Ishikawa (cell line): ENCODE results near the gene ESCO1.

Experiments used
- CEBPB ChIP-seq: IDR thresholded peaks from 2 replicates; pipeline ENCODE4 v1.6.1; 2012
- CREB1 ChIP-seq: IDR thresholded peaks from 2 replicates; pipeline ENCODE4 v1.6.1; 2012; ENCODE audit warnings: low read depth
- EGR1 ChIP-seq: IDR thresholded peaks from 2 replicates; pipeline ENCODE4 v1.6.1; 2012
- EP300 ChIP-seq: IDR thresholded peaks from 2 replicates; pipeline ENCODE4 v1.6.1; 2012; ENCODE audit warnings: borderline replicate concordance
- FOXM1 ChIP-seq: IDR thresholded peaks from 2 replicates; pipeline ENCODE4 v1.6.1; 2012; ENCODE audit warnings: low read depth, borderline replicate concordance
- NFIC ChIP-seq: IDR thresholded peaks from 2 replicates; pipeline ENCODE4 v1.6.1; 2012
- RAD21 ChIP-seq: IDR thresholded peaks from 2 replicates; pipeline ENCODE4 v1.6.1; 2012; ENCODE audit warnings: low read depth
- TAF1 ChIP-seq: IDR thresholded peaks from 2 replicates; pipeline ENCODE4 v1.6.1; 2012; ENCODE audit warnings: low read depth, mild to moderate bottlenecking
- TCF12 ChIP-seq: IDR thresholded peaks from 2 replicates; pipeline ENCODE4 v1.6.1; 2012; ENCODE audit warnings: low read depth
- TEAD4 ChIP-seq: IDR thresholded peaks from 2 replicates; pipeline ENCODE4 v1.6.1; 2012
- USF1 ChIP-seq: IDR thresholded peaks from 2 replicates; pipeline ENCODE4 v1.6.1; 2012
- YY1 ChIP-seq: IDR thresholded peaks from 2 replicates; pipeline ENCODE4 v1.6.1; 2012; ENCODE audit warnings: low read depth
- ZBTB7A ChIP-seq: IDR thresholded peaks from 2 replicates; pipeline ENCODE4 v1.6.1; 2012; ENCODE audit warnings: low read depth
- TF ChIP-seq, protein P1 (sequence below): IDR thresholded peaks from 2 replicates; pipeline ENCODE4 v1.6.1; 2012; ENCODE audit warnings: low read depth, mild to moderate bottlenecking
- TF ChIP-seq, protein P2 (sequence below): IDR thresholded peaks from 2 replicates; pipeline ENCODE4 v1.6.1; 2012

Gene ESCO1

GRCh38 chr18:21593540-21594257, 6.8 kb downstream of the ESCO1 start:
- TF ChIP-seq, protein P1, sequence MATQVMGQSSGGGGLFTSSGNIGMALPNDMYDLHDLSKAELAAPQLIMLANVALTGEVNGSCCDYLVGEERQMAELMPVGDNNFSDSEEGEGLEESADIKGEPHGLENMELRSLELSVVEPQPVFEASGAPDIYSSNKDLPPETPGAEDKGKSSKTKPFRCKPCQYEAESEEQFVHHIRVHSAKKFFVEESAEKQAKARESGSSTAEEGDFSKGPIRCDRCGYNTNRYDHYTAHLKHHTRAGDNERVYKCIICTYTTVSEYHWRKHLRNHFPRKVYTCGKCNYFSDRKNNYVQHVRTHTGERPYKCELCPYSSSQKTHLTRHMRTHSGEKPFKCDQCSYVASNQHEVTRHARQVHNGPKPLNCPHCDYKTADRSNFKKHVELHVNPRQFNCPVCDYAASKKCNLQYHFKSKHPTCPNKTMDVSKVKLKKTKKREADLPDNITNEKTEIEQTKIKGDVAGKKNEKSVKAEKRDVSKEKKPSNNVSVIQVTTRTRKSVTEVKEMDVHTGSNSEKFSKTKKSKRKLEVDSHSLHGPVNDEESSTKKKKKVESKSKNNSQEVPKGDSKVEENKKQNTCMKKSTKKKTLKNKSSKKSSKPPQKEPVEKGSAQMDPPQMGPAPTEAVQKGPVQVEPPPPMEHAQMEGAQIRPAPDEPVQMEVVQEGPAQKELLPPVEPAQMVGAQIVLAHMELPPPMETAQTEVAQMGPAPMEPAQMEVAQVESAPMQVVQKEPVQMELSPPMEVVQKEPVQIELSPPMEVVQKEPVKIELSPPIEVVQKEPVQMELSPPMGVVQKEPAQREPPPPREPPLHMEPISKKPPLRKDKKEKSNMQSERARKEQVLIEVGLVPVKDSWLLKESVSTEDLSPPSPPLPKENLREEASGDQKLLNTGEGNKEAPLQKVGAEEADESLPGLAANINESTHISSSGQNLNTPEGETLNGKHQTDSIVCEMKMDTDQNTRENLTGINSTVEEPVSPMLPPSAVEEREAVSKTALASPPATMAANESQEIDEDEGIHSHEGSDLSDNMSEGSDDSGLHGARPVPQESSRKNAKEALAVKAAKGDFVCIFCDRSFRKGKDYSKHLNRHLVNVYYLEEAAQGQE = no peak
- no peak for TF ChIP-seq FOXM1
- no peak for TF ChIP-seq TAF1
- TF ChIP-seq USF1 = no peak
- TF ChIP-seq TEAD4 = no peak
- TF ChIP-seq CREB1 = no peak
- TF ChIP-seq TCF12 = no peak
- no peak for TF ChIP-seq ZBTB7A
- no peak for TF ChIP-seq CEBPB
- TF ChIP-seq, protein P2, sequence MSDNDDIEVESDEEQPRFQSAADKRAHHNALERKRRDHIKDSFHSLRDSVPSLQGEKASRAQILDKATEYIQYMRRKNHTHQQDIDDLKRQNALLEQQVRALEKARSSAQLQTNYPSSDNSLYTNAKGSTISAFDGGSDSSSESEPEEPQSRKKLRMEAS = no peak
- no peak for TF ChIP-seq EGR1
- no peak for TF ChIP-seq YY1
- no peak for TF ChIP-seq RAD21
- TF ChIP-seq NFIC = no peak
- no peak for TF ChIP-seq EP300

- TF ChIP-seq RAD21 (no peak), FOXM1 (no peak), TCF12 (no peak), CEBPB (no peak), USF1 (no peak), TEAD4 (no peak), CREB1 (no peak), EGR1 (no peak), ZBTB7A (no peak)
These were observed 16.1 kb downstream of the ESCO1 start for GRCh38 chr18:21584391-21584790.

- no peak for TF ChIP-seq CREB1
- no peak for TF ChIP-seq RAD21
These were observed 24.8 kb downstream of the ESCO1 start for GRCh38 chr18:21575656-21576055.

DNA sequence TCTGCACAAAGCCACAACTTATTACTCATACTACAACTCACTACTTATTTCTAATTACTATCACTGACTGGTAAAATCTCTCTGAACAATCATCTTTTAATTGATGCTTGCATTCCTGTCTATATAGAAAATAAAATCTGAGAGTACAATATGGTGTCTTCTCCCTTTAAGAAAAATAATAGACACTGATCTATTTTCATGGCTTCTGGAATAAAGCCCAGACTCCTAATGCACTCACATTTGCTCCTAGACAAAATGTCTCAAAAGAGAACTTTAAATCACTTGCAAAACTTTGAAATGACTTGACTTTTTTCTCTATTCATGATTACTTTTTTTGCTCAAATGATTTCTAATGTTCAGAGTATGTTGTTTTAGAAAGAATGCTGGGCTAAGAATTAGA, 28.7 kb downstream of the ESCO1 start:
- no peak for TF ChIP-seq CREB1
- TF ChIP-seq FOXM1 = no peak
- TF ChIP-seq EGR1 = no peak
- no peak for TF ChIP-seq TEAD4
- no peak for TF ChIP-seq USF1
- TF ChIP-seq CEBPB = no peak
- no peak for TF ChIP-seq TCF12
- no peak for TF ChIP-seq ZBTB7A
- TF ChIP-seq, protein P2 = no peak
- no peak for TF ChIP-seq TAF1
- TF ChIP-seq YY1 = no peak
- TF ChIP-seq, protein P1 = no peak
- TF ChIP-seq EP300 = no peak
- TF ChIP-seq RAD21 = no peak
- TF ChIP-seq NFIC = no peak

GRCh38 chr18:21559195-21559594, 41.3 kb downstream of the ESCO1 start:
- TF ChIP-seq YY1 = no peak

GRCh38 chr18:21557607-21558253, 42.8 kb downstream of the ESCO1 start:
- TF ChIP-seq TEAD4 (no peak), TCF12 (no peak), NFIC (0 out of 2 replicates have a peak, but pooled peaks have one; percentile 36), EP300 (no peak), YY1 (no peak), USF1 (no peak), CEBPB (peak; percentile 72), FOXM1 (no peak), ZBTB7A (no peak), CREB1 (no peak), EGR1 (no peak), RAD21 (no peak), TAF1 (no peak)
- TF ChIP-seq, protein P1 = no peak
- TF ChIP-seq, protein P2 = no peak
